GM21515 (cell line): ENCODE measurements around the gene GNG2.

Source experiments
- ATAC-seq: cut with Tn5 transposase; IDR thresholded peaks from one replicate; pipeline ENCODE4 v1.9.1; 2021; ENCODE audit not compliant: unreplicated experiment

GNG2 gene

GRCh38 chr14:51989293-51990234 is 129.2 kb downstream of the GNG2 start, which contains the start of gene RTRAF:
Gene RTRAF (plus strand): TSS chr14:51989546. CDS start chr14:51989640, 94 bp downstream.
- ATAC-seq: peak; percentile 94

GRCh38 chr14:51990488-51990887 is 130.1 kb downstream of the GNG2 start:
- no peak for ATAC-seq

DNA sequence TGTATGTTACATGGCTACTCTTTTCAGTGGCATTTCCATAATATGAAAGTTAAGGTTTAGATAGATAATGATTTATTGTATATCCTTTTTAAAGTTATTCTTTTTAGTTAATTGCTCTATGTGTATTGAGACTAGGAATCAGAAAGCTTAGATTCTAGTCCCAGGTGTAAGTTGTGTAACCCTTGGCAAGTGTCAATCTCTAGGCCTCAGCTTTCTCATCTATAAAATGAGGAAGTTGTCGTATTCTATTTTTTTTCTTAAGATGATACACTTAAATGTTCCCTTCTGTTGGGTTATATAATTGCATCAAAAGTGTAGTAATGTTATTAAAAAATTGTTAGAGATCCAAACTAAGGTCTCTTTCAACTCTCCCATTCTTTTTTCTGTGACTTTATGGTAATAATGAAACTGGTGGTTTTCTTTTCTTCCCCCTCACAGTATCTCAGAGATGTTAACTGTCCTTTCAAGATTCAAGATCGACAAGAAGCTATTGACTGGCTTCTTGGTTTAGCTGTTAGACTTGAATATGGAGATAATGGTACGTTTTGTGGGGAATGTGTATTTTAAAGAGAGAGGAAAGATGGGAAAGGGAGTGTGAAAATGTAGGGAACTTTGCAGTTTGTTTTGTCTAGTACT is 133.0 kb downstream of the GNG2 start:
- no peak for ATAC-seq

DNA sequence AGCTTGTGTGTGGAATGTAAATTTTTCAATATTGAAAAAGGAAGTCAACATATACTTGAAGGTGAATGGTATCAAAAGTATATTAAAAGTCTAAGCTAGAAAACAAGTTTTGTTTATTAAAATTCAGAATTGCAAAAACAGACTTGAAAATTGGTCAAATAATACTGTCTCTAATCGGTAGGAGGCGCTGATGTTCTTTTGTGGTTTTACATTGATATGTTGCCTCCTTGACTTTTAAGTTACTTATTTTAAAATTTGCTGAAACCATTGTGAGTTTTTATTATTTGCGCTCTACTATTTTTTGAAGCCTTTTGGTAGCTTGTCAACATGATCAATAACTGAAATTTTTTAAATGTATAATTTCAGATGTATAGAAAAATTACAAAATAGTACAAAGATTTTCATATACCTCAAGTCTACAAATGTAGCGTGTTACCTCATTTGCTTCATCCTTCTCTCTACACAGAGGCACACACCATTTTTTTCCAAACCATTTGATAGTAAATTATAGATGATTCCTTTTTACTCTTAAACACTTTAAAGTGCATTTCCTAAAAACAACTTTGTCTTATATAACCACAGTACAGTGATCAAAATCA is 135.8 kb downstream of the GNG2 start:
- no peak for ATAC-seq

- no peak for ATAC-seq
These were observed 137.9 kb downstream of the GNG2 start for GRCh38 chr14:51998348-51998747.

DNA sequence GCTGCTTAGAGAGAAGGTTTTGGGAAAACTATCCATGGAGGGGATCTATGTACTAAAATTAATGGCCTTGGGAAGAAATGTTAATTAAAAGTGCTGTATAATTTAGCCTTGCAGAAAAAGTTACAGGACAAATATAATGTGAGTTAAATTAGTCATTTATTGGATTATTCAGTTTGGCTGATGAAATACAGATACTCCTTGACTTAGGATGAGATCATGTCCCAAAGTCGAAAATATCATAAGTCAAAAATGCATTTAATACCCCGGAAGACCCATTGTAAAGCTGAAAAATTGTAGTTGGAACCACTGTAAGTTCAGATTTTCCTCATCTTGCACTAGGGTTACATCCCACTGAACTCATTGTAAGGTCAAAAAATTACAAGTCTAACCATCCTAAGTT is 138.7 kb downstream of the GNG2 start:
- ATAC-seq: no peak

DNA sequence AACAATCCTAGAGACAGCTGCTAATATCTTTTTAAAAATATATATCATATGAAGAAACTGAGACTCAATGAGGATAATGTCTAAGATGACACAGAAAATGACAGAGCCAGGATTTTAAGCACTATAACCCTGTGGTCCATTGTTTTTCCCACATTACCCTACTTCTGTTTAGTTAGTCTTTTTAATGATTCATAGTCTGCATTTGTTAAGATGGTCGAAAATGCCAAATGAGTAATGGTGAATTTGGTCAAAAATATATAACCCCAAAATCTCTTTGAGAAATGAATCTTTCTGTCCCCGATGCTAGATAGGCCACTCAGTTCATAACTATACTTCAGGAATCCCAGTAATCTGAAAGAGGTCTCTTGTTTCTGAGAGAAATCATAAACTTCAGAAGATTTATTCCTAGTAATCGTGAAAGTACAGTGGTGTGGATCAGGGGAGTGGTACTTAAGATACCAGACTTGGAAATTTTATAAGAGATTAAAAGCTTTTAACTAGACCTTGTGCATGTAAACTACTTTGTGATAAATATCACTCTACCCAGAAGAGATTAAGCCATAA is 139.7 kb downstream of the GNG2 start:
- no peak for ATAC-seq

- ATAC-seq: no peak
These were observed 140.3 kb downstream of the GNG2 start for GRCh38 chr14:52000696-52001095.

DNA sequence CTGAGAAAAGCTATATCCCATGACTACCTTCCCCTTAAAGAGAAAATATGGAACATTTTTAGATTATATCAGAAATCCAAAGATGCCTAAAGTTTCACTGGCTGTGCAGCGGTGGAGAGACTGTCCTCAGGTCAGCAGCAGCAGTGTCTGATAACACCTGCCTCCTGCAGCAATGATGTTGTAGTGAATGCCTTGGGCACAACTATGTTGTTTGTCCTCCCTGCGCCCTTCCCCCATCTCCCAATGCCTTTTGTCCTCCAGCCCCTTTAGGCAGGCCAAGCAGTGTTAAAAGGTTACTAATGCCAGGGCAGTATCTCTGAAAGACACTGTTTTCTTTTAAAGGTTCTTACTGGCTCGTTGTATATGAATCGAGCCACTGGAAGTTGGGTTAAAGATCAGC is 142.1 kb downstream of the GNG2 start:
- ATAC-seq: no peak

- ATAC-seq: no peak
These were observed 142.9 kb downstream of the GNG2 start for GRCh38 chr14:52003324-52003723.

DNA sequence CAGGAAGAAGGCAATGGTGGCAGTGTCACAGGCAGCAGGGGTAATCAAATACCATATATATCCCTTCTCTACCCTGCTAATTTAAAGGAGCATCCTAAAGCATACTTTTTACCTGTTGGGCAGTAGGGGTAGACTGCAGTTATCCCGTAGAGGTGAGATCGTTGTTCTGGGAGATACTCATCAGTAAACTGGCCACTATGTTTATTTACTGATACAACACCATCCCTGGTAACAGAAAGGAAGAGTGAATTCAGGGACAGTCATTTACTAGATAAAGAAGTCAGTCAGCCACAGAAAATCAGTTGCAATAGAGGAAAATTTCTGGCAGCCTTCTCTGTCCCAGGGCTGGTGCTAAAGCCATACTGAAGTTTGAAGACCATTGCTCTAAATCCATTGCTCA is 145.2 kb downstream of the GNG2 start:
- no peak for ATAC-seq

DNA sequence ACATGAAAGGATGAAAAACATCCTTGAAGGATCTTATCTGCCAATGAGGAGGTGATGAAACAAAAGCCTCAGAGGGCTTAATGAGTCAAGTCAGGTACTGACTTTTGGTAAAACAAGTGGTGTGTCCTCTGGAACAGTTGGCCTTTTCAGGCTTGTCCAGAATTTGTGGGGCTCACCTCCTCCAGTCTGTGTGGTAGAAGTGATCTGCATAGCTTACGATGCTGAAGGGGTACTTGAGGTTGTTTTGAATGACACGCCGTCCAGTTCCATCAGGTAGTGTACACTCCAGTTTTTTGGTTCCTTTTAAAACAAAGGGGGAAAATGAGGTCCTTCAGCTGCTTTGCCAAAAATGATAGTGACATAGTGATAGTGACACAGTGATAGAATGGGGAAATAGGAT is 145.9 kb downstream of the GNG2 start:
- no peak for ATAC-seq

- ATAC-seq: no peak
These were observed 146.8 kb downstream of the GNG2 start for GRCh38 chr14:52007211-52007610.

DNA sequence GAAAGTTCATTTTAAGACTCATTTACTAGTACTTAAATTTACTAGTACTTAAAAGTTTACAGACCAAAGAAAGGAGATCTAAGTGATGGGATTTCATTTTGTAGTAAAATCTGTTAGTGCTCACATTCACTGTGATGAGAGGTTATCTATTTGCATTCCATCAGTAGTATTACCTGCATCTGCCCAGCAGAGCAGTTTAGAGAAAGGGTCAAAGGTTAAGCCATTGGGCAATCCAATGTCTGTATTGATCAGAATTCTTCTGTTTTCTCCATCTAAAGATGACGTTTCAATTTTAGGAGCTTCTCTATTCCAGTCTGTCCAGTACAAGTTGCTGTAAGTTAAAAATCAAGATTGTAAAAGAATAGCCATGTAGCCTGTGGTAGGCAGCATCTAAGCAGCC is 147.2 kb downstream of the GNG2 start:
- ATAC-seq: no peak

- no peak for ATAC-seq
These were observed 147.7 kb downstream of the GNG2 start for GRCh38 chr14:52008136-52008535.

- ATAC-seq: no peak
These were observed 149.8 kb downstream of the GNG2 start for GRCh38 chr14:52010173-52010693.

GRCh38 chr14:52011523-52011922 is 151.1 kb downstream of the GNG2 start:
- ATAC-seq: no peak

- no peak for ATAC-seq
These were observed 152.2 kb downstream of the GNG2 start for GRCh38 chr14:52012635-52013034.

DNA sequence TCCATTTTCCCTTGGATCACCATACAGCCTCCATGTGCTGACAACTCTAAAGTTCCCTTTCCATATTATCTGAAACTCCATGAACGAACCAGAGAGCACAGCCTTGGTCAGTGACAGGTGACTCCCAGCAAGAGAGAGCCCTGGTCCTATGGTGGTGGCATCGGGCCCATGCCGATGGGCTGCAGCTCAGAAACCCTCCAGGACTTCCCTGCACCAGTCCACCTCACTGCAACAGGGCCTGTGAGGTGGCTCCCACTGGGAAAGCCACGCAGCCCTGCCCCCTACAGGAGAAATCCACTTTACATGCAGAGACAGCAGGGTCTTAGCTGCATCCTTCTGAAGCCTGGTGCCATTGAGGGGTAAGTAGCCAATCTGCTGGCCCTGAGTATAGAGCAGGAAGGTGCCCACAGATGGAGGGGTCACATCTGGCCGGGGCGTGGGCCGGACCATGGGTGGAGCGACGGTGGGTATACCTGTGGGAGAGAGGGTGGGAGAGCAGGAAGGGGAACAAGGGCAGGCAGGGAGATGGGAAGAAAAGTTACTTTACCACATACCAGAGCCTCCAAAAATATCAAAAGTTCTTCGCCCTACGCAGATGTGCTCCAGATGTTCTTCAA is 153.7 kb downstream of the GNG2 start:
- ATAC-seq: no peak

DNA sequence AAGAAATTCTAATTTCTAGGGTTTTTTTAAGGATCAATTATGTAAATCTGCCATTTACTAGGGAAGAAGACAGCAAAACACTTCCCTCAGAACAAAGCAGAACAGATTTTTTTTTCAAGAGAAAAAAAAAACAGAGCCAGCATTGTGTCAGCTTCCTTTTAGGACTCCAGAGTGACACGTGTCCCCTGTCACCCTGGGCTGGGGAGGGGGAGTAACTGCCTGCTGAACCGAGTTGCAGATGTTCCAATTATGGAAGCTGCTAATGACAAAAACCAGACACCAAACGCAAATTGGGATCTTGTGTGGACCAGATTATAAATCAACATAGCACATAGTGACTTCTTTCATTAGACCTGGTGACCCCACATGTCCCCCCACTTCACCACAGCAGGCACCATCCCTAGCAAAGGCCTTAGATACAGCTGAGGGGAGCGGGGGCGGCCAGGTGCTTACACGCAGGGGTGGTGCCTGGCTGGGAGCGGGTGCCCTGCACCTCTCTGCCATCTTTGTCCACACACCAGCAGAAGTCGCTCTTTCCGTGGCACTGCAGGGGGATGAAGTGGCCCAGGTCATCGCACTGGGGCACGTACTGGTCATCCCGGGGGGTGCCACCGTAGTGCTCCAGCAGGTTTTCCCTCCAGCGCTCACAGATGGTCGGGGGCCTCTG is 154.3 kb downstream of the GNG2 start:
- ATAC-seq: no peak
